Brain pericyte (primary cell): ENCODE measurements around the gene MACROD1.

Source experiments
- DNase-seq: peaks from one replicate; pipeline ENCODE4 v3.0.0-alpha.2; 2012; ENCODE audit warnings: low read depth, low spot score

Gene MACROD1

GRCh38 chr11:64036087-64037026 lies 129.6 kb downstream of the MACROD1 start:
- DNase-seq, result no peak

- DNase-seq, result no peak
Observed at GRCh38 chr11:64035576-64035975, 130.3 kb downstream of the MACROD1 start, which contains the start of gene FLRT1. TSS of gene FLRT1 (plus strand) at chr11:64035931. CDS start at chr11:64116268, 80,337 bp downstream.

- DNase-seq, result no peak
Observed at GRCh38 chr11:64035081-64035524, 130.8 kb downstream of the MACROD1 start.

- no peak for DNase-seq
Observed at GRCh38 chr11:64034411-64034811, 131.5 kb downstream of the MACROD1 start.

GRCh38 chr11:64032050-64032449 lies 133.9 kb downstream of the MACROD1 start:
- no peak for DNase-seq

- DNase-seq, result no peak
Observed at GRCh38 chr11:64031001-64031400, 134.9 kb downstream of the MACROD1 start.

- no peak for DNase-seq
Observed at GRCh38 chr11:64029773-64030172, 136.1 kb downstream of the MACROD1 start.

GRCh38 chr11:64028398-64029115 lies 137.4 kb downstream of the MACROD1 start:
- no peak for DNase-seq

GRCh38 chr11:64027651-64028397 lies 138.1 kb downstream of the MACROD1 start:
- no peak for DNase-seq

- no peak for DNase-seq
Observed at GRCh38 chr11:64026575-64027205, 139.2 kb downstream of the MACROD1 start.

GRCh38 chr11:64025205-64025604 lies 140.7 kb downstream of the MACROD1 start:
- DNase-seq, result no peak

- DNase-seq, result no peak
Observed at GRCh38 chr11:64023712-64024710, 141.9 kb downstream of the MACROD1 start.

- peak; percentile 53 for DNase-seq
Observed at GRCh38 chr11:64022125-64022784, 143.7 kb downstream of the MACROD1 start.

GRCh38 chr11:64021757-64022093 lies 144.2 kb downstream of the MACROD1 start:
- DNase-seq, result no peak

- no peak for DNase-seq
Observed at GRCh38 chr11:64020976-64021756, 144.7 kb downstream of the MACROD1 start.

GRCh38 chr11:64019106-64020037 lies 146.5 kb downstream of the MACROD1 start:
- no peak for DNase-seq

- no peak for DNase-seq
Observed at GRCh38 chr11:64018310-64018709, 147.6 kb downstream of the MACROD1 start.

GRCh38 chr11:64017945-64018224 lies 148.0 kb downstream of the MACROD1 start:
- no peak for DNase-seq
